ENCODE data around the gene INPP5F.
A peak's percentile ranks its signal among the peaks of the same experiment; 100 is the strongest.
"Not testable (repeated sequence)": the region's sequence is repeated elsewhere in the genome, so short reads cannot be mapped to it uniquely, and the experiment has no call there.

Gene INPP5F

DNA sequence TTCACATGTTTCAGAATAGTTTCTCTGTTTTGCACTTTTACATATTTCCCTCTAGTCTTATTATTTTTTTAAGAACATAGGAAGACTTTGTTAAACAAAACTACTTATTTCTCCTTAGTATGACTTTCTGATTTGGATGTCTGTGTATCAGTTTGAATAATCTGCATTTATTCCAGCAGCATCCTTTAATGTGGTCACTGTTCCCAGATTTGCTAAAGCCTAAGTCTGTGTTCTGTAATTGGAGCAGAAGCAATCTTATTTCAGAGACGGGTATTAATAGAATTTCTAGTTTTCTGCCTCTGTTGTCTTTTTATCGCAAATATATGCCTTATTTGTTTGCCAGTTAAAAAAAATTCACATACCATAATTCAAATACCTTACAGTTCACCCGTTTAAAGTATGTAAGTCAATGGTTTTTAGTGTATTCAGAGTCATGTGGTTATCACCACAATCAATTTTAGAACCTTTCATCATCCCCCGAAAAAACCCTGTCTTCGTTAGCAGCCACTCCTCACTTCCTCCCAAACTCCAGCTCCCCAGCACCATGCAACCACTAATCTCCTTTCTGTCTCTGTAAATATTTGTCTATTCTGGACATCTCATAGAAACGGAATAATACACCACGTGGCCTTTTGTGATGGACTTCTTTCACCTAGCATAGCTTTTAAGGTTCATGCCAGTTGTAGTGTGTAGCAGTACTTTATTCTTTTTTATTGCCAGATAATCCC lies 58.7 kb downstream of the INPP5F start:
- TF ChIP-seq GATA1 (IDR thresholded peaks at IDR 0.05; ENCODE audit: low read depth, low read length) (no peak), POLR2A (IDR thresholded peaks at IDR 0.05; ENCODE audit: low read length) (no peak)
- peak; percentile 11 to 35 for DNase-seq

- TF ChIP-seq POLR2A (IDR thresholded peaks at IDR 0.05; ENCODE audit: low read length), result no peak
- TF ChIP-seq GATA1 (IDR thresholded peaks at IDR 0.05; ENCODE audit: low read depth, low read length), result no peak
- peak; percentile 28 to 50 for DNase-seq
Measured at GRCh38 chr10:119786117-119786769, 60.4 kb downstream of the INPP5F start.

- not testable (repeated sequence) for DNase-seq
Measured at GRCh38 chr10:119795101-119795500, 69.3 kb downstream of the INPP5F start.

DNA sequence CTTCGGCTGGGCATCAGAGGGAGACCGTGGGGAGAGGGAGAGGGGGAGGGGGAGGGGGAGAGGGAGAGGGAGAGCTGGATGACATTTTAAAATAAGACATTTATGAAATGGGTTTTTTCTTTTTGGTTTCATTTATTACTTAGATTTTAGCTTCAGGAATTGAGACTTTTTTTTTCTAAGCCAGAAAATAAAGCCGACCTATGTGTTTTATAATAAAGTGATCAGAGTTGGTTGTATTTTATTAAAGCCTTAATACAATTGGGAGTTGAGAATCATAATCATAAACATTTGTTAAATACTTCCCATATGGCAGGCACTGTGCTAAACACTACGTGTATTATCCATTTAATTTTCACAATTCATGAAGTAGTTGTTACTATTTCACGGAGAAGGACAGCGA lies 70.2 kb downstream of the INPP5F start:
- DNase-seq, result no peak
- TF ChIP-seq POLR2A (IDR thresholded peaks at IDR 0.05; ENCODE audit: low read length), result no peak
- TF ChIP-seq GATA1 (IDR thresholded peaks at IDR 0.05; ENCODE audit: low read depth, low read length), result no peak

- DNase-seq, result no peak
- TF ChIP-seq POLR2A (IDR thresholded peaks at IDR 0.05; ENCODE audit: low read length) (no peak), GATA1 (IDR thresholded peaks at IDR 0.05; ENCODE audit: low read depth, low read length) (no peak)
Measured at GRCh38 chr10:119801176-119801575, 75.3 kb downstream of the INPP5F start.

DNA sequence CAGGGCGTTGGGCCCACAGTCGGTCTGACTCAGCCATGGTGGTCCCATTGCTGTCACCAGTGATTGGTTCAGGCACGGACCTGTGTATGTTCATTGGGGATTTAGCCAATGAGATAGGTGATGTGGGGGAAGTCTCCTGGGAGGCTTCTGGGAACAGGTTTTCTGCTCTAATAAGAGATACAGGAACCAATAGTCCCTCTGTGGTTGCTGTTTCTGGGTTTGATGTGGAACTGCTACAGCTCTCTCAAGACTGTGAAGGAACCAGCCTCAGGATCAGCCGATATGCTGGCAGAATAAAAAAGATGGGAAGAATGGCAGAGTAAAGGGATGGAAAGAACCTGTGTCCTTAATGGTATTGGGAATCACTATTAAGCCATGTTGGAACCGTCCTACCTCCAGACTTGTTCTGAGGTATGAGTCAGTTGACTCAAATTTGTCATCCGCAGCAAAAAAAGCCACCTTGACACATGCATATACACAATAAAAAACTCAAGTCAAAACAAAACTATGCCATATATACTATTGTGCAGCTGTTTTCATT lies 76.2 kb downstream of the INPP5F start:
- no peak for TF ChIP-seq POLR2A (IDR thresholded peaks at IDR 0.05; ENCODE audit: low read length)
- no peak for TF ChIP-seq GATA1 (IDR thresholded peaks at IDR 0.05; ENCODE audit: low read depth, low read length)
- DNase-seq, result no peak

GRCh38 chr10:119803264-119803663 lies 77.4 kb downstream of the INPP5F start:
- TF ChIP-seq POLR2A (IDR thresholded peaks at IDR 0.05; ENCODE audit: low read length), result no peak
- TF ChIP-seq GATA1 (IDR thresholded peaks at IDR 0.05; ENCODE audit: low read depth, low read length), result no peak
- DNase-seq, result no peak

GRCh38 chr10:119805702-119806230 lies 79.9 kb downstream of the INPP5F start:
- DNase-seq, result no peak
- TF ChIP-seq GATA1 (IDR thresholded peaks at IDR 0.05; ENCODE audit: low read depth, low read length) (no peak), POLR2A (IDR thresholded peaks at IDR 0.05; ENCODE audit: low read length) (no peak)

DNA sequence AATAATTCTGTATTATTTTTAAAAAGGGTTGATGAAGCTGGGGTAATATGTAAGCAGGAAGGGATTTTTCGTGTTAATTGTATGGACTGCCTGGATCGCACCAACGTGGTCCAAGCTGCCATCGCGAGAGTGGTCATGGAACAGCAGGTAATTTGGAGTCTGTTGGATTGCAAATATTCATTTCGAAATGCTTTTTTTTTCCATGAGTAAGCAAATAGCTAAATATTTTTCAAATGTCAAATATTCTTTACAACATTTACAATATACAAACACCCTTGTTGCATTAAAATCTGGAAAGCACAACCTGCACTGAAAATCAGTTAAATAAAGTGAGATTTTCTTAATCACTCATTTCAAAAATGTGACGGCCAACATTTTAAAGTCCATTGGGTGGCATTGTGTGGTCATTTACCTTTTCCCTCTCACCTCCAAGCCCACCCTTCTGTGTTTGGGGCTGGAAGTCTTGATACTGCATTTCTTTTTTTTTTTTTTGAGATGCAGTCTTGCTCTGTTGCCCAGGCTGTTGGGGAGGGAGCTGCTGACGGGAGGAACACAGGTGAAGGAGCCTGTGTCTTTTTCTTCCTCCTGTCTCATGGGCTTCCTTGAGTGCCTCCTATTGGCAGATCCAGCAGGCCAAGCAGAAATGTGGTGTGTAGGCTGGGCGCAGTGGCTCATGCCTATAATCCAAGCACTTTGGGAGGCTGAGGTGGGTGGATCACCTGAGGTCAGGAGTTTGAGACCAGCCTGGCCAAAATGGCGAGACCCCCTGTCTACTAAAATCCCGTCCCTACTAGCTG lies 80.7 kb downstream of the INPP5F start:
- DNase-seq, result no peak
- no peak for TF ChIP-seq GATA1 (IDR thresholded peaks at IDR 0.05; ENCODE audit: low read depth, low read length)
- no peak for TF ChIP-seq POLR2A (IDR thresholded peaks at IDR 0.05; ENCODE audit: low read length)

DNA sequence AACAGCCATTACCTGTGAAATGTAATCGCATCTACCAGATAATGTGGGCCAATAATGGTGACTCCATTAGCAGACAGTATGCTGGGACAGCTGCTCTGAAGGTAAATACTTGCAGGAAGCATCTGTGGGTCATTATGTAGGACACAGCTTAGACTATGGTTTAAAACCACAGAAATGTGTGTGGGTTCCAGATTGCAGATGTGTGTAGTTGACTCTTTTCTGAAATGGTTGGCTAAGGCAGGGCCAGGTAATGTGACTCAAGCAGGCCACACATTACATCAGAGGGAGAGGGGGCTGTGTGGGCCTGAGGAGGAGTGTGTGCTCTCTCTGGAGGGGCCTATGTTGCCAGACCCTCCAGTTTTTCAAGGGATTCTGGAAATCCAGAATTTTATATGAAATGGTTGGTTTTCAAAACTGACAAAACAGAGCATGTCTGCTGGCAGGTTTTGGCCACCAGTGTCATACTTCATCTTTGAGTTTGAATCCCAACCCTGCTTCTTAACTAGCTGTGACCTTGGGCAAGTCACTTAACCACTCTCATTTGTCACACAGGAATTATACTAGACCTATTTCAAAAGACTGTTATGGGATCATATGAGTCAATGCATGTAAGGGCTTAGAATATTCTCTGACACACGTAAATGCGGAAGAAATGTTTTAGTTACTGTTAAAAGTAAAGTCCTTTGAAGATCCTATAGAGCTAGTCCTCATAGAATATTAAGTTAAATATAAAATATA lies 82.3 kb downstream of the INPP5F start:
- no peak for DNase-seq
- TF ChIP-seq POLR2A (IDR thresholded peaks at IDR 0.05; ENCODE audit: low read length), result no peak
- TF ChIP-seq GATA1 (IDR thresholded peaks at IDR 0.05; ENCODE audit: low read depth, low read length), result no peak

DNA sequence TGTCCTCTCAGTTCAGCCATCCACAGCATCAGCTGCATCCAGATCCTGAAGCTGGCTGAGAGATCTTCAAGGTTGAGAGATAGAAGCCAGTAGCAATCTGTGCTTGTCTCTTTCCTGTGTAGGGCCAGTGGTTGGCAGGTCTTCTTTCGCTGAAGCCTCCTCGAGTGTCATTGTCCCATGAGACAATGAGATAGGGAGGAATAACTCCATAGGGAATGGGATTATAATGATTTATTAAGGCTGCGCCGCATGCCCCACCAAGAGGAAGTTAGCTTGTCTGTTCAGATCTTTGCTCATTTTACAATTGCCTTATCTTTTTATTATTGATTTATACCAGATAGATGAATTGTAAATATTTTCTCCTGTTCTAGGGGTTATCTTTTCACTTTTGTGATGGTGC lies 85.3 kb downstream of the INPP5F start:
- no peak for DNase-seq
- no peak for TF ChIP-seq POLR2A (IDR thresholded peaks at IDR 0.05; ENCODE audit: low read length)
- TF ChIP-seq GATA1 (IDR thresholded peaks at IDR 0.05; ENCODE audit: low read depth, low read length), result no peak

- TF ChIP-seq GATA1 (IDR thresholded peaks at IDR 0.05; ENCODE audit: low read depth, low read length) (no peak), POLR2A (IDR thresholded peaks at IDR 0.05; ENCODE audit: low read length) (no peak)
- DNase-seq, result no peak
Measured at GRCh38 chr10:119812684-119813083, 86.8 kb downstream of the INPP5F start.

DNA sequence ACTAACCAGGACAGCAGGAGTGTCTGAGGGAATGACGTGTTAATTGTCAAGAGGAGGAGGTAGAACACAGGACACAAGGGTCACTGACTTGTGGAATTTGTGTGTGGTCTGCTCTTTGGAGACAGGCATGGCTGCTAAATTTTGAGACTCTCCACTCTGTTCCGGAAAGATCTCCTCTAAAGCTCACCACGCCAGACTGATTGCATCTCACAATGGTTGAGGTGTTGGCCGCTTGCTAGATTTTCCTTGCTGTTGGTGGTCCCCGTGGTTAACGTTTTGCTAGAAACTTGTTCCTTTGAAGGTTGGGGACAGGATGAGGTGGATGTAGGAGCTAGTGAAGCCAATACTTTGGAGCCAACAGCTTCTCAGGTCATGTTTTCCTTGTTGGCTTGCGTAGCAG lies 89.8 kb downstream of the INPP5F start:
- TF ChIP-seq POLR2A (IDR thresholded peaks at IDR 0.05; ENCODE audit: low read length) (no peak), GATA1 (IDR thresholded peaks at IDR 0.05; ENCODE audit: low read depth, low read length) (no peak)
- no peak for DNase-seq
